Heart right ventricle (tissue), 16 donors: ENCODE data around the gene WBP1. TPM values are rescaled to one million over a fixed set of nuclear protein-coding genes. Genes with fewer than 3 reads are reported as not detected.

ENCODE experiments used
- ATAC-seq, 8 donors: fragments of 200-7000 bp; cut with Tn5 transposase; one replicate each; pipeline ENCODE4 v1.9.1; 2020; ENCODE audit warnings: mild to moderate bottlenecking in 8 of 8, moderate library complexity in 8 of 8, moderate number of reproducible peaks in 1 of 8
- DNase-seq, 2 donors: peaks; one replicate each; pipeline ENCODE4 v3.0.0-alpha.2; 2020
- H3K27ac ChIP-seq, 10 donors: fragments of 200-600 bp; sonication (generic) in 2 of 10; one replicate each; pipeline versions ENCODE4 v1.5.0 to v1.8.0; 2020 to 2022; ENCODE audit warnings: mild to moderate bottlenecking in 3 of 10
- H3K27me3 ChIP-seq, 7 donors: fragments of 200-600 bp; one replicate each; pipeline ENCODE4 v1.8.0; 2021 to 2022; ENCODE audit warnings: mild to moderate bottlenecking in 2 of 7
- H3K36me3 ChIP-seq, 9 donors: fragments of 200-600 bp; sonication (generic) in 1 of 9; one replicate each; pipeline versions ENCODE4 v1.5.0 to v1.8.0; 2020 to 2022; ENCODE audit warnings: mild to moderate bottlenecking in 2 of 9
- H3K4me1 ChIP-seq, 9 donors: fragments of 200-600 bp; sonication (generic) in 1 of 9; one replicate each; pipeline versions ENCODE4 v1.5.0 to v1.8.0; 2020 to 2022; ENCODE audit warnings: mild to moderate bottlenecking in 4 of 9
- H3K4me3 ChIP-seq, 10 donors: fragments of 200-600 bp; sonication (generic) in 2 of 10; one replicate each; pipeline versions ENCODE4 v1.5.0 to v1.8.0; 2020 to 2022; ENCODE audit warnings: mild to moderate bottlenecking in 7 of 10, moderate library complexity in 2 of 10
- H3K9me3 ChIP-seq, 11 donors: fragments of 200-600 bp in 10 of 11; sonication (generic) in 2 of 11; one replicate each; pipeline versions ENCODE4 v1.5.0 to v1.8.0; 2013 to 2022; ENCODE audit warnings: mild to moderate bottlenecking in 2 of 11, control low read depth in 1 of 11, moderate library complexity in 1 of 11
- WGBS, 2 donors: extraction: QIAGEN DNeasy Blood & Tissue Kit; methylation state at CpG; one replicate each; pipeline ENCODE4 v1.1.7; 2013; ENCODE audit warnings: inconsistent platforms in 1 of 2; 5-methylcytosine and 5-hydroxymethylcytosine counted together
- intact Hi-C, 10 donors: fragments of 100-400 bp; cut with DNase I; formaldehyde crosslinking; loops; one replicate each; pipeline versions ENCODE4 v1.11.1 to v1.14.2; 2022
- polyA plus RNA-seq, 2 donors: library from polyadenylated mRNA; stranded (reverse); fragments of 200-250 nt; gene quantifications; one replicate each; pipeline ENCODE4 v1.2.3, GENCODE V29; 2013
- total RNA-seq, 10 donors: library from RNA; stranded (reverse); fragmentation: NEBNext Ultra II Directional in 3 of 10; extraction: Animal tissue kit (Norgen Biotek cat#: 25700) in 3 of 10; gene quantifications; one replicate each; pipeline versions ENCODE4 v1.2.1 to v1.2.4, GENCODE V29; 2021 to 2023
- TF ChIP-seq, protein P1 (sequence below), 9 donors: fragments of 200-600 bp; sonication (generic) in 2 of 9; IDR thresholded peaks; one replicate each; pipeline versions ENCODE4 v1.5.0 to v1.8.0; 2021 to 2022; ENCODE audit warnings: antibody characterized with exemption in 9 of 9, mild to moderate bottlenecking in 5 of 9, moderate library complexity in 1 of 9
- donor health status: Arrhythmogenic right ventricular cardiomyopathy.
- donor health status: ischemic (EF 13 %, LVEDD 7.1; RV severe dilation, severe dysfunction).
- donor health status: healthy with polysubstance abuse.
- donor health status: DM: no; HTN: yes; CAD: no.
- donor health status: DM: no; HTN: no; CAD: no.
- donor health status: ischemic (EF 25% LVEDD 6.9; RV normal size, moderate dysfunction).
- donor health status: ischemic (EF 25% LVEDD 5.7; RV mildly dilated, moderate dysfunction).
- donor health status: healthy.
- donor health status: DM: yes; HTN: yes; CAD: no.
- donor health status: Ischemic cardiomyopathy.
- donor health status: ischemic (EF 35%, LVEDD 5.7; RV mildly dilated, moderate dysfunction).
- donor health status: nonischemic (EF 11% LVEDD 7.7; RV severe dilation, severe dysfunction).
- donor health status: DM: yes; HTN: yes; CAD: no.
- donor health status: PGD.
- donor health status: ischemic (EF 29% LVEDD 5.4; RV normal size, mild dysfunction).
- donor health status: nonischemic (EF 23%, LVEDD 6.1; RV moderate dilation, normal function).

Gene WBP1
- total and polyA plus RNA-seq, 12 donors = 34.8 to 59.8 (median 45.8) TPM

DNA sequence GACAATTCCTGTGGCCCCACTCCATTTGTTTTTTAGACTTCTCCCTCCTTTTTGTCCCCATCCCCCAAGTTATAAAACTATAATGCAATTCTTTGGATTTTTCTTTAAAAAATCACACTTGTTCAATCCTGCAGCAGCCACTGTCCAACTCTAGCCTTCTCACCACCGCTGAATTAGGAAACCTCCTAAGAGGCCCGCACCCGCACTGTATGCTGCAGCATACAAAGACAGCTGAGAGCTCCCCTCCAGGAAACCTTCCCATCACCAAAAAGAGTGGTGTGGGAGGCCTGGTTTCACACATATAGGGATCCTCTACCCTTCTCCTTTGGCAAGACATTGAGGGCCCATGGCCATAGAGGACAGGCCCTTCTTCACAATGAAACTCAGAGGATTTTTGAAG is 46.4 kb downstream of the WBP1 start:
- Histone ChIP-seq H3K4me3 (peak overlapping the region in 5 of 10 donors; percentile 61 to 85 (median 68)), H3K27ac (peak overlapping the region in 2 of 10 donors; percentile 86 to 92), H3K36me3 (peaks cover 0 to 20% (median 3%) of the 10 kb centered on the region in 9 donors), H3K9me3 (no peaks in the 10 kb centered on the region), H3K27me3 (peaks cover 0 to 56% (median 40%) of the 10 kb centered on the region in 7 donors), H3K4me1 (peaks cover 8 to 66% (median 48%) of the 10 kb centered on the region in 9 donors)
- ATAC-seq (no peak), DNase-seq (no peak)
- TF ChIP-seq, protein P1, sequence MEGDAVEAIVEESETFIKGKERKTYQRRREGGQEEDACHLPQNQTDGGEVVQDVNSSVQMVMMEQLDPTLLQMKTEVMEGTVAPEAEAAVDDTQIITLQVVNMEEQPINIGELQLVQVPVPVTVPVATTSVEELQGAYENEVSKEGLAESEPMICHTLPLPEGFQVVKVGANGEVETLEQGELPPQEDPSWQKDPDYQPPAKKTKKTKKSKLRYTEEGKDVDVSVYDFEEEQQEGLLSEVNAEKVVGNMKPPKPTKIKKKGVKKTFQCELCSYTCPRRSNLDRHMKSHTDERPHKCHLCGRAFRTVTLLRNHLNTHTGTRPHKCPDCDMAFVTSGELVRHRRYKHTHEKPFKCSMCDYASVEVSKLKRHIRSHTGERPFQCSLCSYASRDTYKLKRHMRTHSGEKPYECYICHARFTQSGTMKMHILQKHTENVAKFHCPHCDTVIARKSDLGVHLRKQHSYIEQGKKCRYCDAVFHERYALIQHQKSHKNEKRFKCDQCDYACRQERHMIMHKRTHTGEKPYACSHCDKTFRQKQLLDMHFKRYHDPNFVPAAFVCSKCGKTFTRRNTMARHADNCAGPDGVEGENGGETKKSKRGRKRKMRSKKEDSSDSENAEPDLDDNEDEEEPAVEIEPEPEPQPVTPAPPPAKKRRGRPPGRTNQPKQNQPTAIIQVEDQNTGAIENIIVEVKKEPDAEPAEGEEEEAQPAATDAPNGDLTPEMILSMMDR (IDR thresholded peaks at IDR 0.05) = no peak
- intact Hi-C loops = loop anchor here in 3 of 10 donors (5.0 kb wide), 1 partner anchor 83 kb away; no protein-coding TSS in a partner anchor
- WGBS, 2 donors = 92 to 93% methylated on average over 3 of the region's 3 CpGs

DNA sequence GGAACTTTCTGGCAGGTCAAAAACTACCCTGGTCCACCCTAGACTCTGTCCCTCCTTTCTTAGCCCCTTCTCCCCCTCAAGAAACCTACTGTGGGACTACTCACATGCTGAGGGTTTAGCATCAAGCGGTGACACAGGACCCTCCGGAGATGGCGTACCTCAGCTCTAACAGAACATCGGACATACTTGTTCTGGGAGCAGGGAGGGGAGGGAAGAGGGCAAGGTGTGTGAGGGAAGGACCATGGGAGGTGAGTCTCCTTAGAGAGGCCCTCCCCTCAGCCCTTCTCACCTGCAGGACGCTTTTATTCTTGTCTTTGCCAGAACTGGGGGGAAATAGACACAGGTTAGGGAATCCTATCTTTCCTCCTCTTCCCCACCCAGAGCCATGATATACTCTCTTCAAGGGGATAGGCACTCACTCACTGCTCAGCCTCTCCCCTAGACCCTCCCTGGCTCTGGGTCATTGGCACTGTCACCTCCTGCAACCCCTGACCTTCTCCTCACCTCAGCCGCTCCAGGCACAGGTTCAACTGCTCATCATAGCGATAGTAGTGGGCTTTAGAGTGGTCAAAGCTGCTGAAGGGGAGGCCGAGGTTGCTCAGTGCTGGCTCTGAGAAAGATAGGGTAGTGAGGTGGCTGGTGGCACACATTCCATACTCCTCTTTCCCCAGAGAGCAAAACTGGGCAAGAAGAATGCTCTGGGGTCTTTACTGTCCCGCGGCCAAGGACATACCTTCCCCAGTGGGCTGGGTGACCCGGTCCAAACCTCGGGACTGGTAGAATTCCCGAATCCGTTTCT is 47.4 kb downstream of the WBP1 start:
- ATAC-seq (no peak), DNase-seq (no peak)
- peaks cover 8 to 60% (median 43%) of the 10 kb centered on the region in 9 donors for H3K4me1 ChIP-seq
- no peaks in the 10 kb centered on the region for H3K9me3 ChIP-seq
- peak overlapping the region in 4 of 10 donors; percentile 5 to 71 (median 39) for H3K4me3 ChIP-seq
- peaks cover 0 to 56% (median 40%) of the 10 kb centered on the region in 7 donors for H3K27me3 ChIP-seq
- WGBS, 2 donors = 95 to 96% methylated on average over 14 of the region's 14 CpGs
- H3K36me3 ChIP-seq = peaks cover 0 to 20% (median 3%) of the 10 kb centered on the region in 9 donors
- intact Hi-C loops = loop anchor here in 1 of 10 donors (2.0 kb wide), 1 partner anchor 23 kb away; the partner anchor contains the start of genes CCDC142 and TTC31
- H3K27ac ChIP-seq = peak overlapping the region in 1 of 10 donors; percentile 97
- TF ChIP-seq, protein P1 (IDR thresholded peaks at IDR 0.05) = no peak

DNA sequence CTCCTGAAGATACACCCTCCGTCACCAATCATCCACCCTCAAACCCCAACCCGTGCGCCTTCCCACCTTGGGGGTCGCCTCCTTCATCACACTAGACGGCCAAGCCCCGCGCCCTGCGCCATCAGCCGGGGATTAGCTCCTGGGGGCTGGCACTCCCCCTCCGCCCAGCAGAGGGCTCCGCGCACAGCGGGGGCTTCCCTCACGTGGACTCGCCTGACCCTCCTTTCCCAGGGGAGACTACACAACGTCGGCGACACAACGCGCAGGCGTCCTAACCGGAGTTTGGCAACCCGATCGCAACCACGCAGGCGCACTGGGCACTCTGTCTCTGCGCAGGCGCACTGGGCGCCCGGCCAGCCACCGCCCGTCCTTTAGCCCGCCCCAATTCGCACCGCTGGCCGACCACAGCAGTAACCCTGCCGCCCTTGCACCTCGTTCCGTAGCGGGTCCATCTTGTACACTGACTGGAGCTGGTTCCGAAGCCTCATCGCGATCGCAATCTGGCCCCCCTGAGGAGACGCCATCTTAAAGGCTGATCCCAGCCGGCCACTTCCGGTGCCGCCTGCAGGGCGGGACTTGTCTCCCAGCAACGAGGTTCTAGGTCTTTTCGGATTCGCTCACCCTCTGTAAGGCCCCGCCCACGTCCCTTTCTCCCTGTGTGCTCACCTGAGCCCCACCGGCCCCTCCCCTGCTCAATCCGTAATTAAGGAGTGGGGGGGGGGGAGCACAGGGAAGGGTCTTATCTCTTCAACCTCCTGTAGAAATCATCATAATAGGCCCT is 49.1 kb downstream of the WBP1 start, which contains the start of gene PCGF1:
Gene PCGF1 (minus strand): TSS at position 551 of the 781 bp plus-strand sequence. CDS start 27 bp downstream, at position 524.
- intact Hi-C loops = loop anchor here in 3 of 10 donors (1.0 to 2.0 kb wide), 4 partner anchors 22 to 49 kb away; partner anchors contain the start of genes AUP1 (in 2 of the 3), HTRA2 (in 2 of the 3), TTC31 (in 2 of the 3) and CCDC142 (in 1 of the 3)

More for the DNA sequence above, 49.1 kb downstream of the WBP1 start, which contains the start of gene PCGF1:
- TF ChIP-seq, protein P1 (IDR thresholded peaks at IDR 0.05) = peak in 8 of 9 donors; percentile 40 to 67 (median 49)
- H3K4me1 ChIP-seq = peaks cover 8 to 55% (median 43%) of the 10 kb centered on the region in 9 donors
- H3K4me3 ChIP-seq = peak within 1 kb of the TSS; percentile 64 to 83 (median 70)
- DNase-seq = peak; percentile 99
- H3K9me3 ChIP-seq = no peaks in the 10 kb centered on the region
- WGBS, 2 donors = 1% methylated on average over 54 to 56 of the region's 56 CpGs
- H3K27ac ChIP-seq = peak within 1 kb of the TSS; percentile 95 to 99 (median 96)
- ATAC-seq = peak; percentile 95 to 97 (median 96)
- peaks cover 0 to 20% (median 3%) of the 10 kb centered on the region in 9 donors for H3K36me3 ChIP-seq
- H3K27me3 ChIP-seq = peaks cover 0 to 56% (median 43%) of the 10 kb centered on the region in 7 donors
